HG03175 (cell line): Measurements from ENCODE around the gene CBARP.

ENCODE experiments used
- ATAC-seq: cut with Tn5 transposase; IDR thresholded peaks from one replicate; pipeline ENCODE4 v1.9.1; 2021; ENCODE audit warnings: mild to moderate bottlenecking, moderate library complexity; ENCODE audit not compliant: unreplicated experiment

CBARP gene

GRCh38 chr19:1229056-1229923 is 8.5 kb downstream of the CBARP start:
- no peak for ATAC-seq

- ATAC-seq, result no peak
These were observed 9.4 kb downstream of the CBARP start for GRCh38 chr19:1228161-1228957.

GRCh38 chr19:1227304-1228054 is 10.3 kb downstream of the CBARP start:
- ATAC-seq, result no peak

- no peak for ATAC-seq
These were observed 11.1 kb downstream of the CBARP start for GRCh38 chr19:1226522-1227303.

- no peak for ATAC-seq
These were observed 11.6 kb downstream of the CBARP start for GRCh38 chr19:1226227-1226518.

- no peak for ATAC-seq
These were observed 12.2 kb downstream of the CBARP start for GRCh38 chr19:1225440-1226226.

- ATAC-seq, result no peak
These were observed 13.0 kb downstream of the CBARP start for GRCh38 chr19:1224847-1225246.

- no peak for ATAC-seq
These were observed 13.6 kb downstream of the CBARP start for GRCh38 chr19:1224047-1224825.

- ATAC-seq, result no peak
These were observed 14.6 kb downstream of the CBARP start for GRCh38 chr19:1223018-1223855.

GRCh38 chr19:1222394-1222793 is 15.4 kb downstream of the CBARP start:
- ATAC-seq, result no peak

- ATAC-seq, result no peak
These were observed 15.9 kb downstream of the CBARP start for GRCh38 chr19:1221904-1222255.

- no peak for ATAC-seq
These were observed 16.6 kb downstream of the CBARP start for GRCh38 chr19:1220976-1221903.

GRCh38 chr19:1220477-1220930 is 17.3 kb downstream of the CBARP start:
- ATAC-seq, result no peak

- ATAC-seq, result no peak
These were observed 17.9 kb downstream of the CBARP start for GRCh38 chr19:1219786-1220476.

GRCh38 chr19:1218751-1219567 is 18.8 kb downstream of the CBARP start:
- no peak for ATAC-seq

- ATAC-seq, result no peak
These were observed 20.4 kb downstream of the CBARP start for GRCh38 chr19:1217366-1217765.
